Measurements from ENCODE around the gene ADAR. TPM values are rescaled to one million over a fixed set of nuclear protein-coding genes. Genes with fewer than 3 reads are reported as not detected.
A peak's percentile ranks its signal among the peaks of the same experiment; 100 is the strongest.

Gene ADAR
- total and polyA plus RNA-seq, 2 donors (not counting 3 experiments of a cell fraction or from before 2014, with no cell fraction given), result 88.2 to 141 TPM

DNA sequence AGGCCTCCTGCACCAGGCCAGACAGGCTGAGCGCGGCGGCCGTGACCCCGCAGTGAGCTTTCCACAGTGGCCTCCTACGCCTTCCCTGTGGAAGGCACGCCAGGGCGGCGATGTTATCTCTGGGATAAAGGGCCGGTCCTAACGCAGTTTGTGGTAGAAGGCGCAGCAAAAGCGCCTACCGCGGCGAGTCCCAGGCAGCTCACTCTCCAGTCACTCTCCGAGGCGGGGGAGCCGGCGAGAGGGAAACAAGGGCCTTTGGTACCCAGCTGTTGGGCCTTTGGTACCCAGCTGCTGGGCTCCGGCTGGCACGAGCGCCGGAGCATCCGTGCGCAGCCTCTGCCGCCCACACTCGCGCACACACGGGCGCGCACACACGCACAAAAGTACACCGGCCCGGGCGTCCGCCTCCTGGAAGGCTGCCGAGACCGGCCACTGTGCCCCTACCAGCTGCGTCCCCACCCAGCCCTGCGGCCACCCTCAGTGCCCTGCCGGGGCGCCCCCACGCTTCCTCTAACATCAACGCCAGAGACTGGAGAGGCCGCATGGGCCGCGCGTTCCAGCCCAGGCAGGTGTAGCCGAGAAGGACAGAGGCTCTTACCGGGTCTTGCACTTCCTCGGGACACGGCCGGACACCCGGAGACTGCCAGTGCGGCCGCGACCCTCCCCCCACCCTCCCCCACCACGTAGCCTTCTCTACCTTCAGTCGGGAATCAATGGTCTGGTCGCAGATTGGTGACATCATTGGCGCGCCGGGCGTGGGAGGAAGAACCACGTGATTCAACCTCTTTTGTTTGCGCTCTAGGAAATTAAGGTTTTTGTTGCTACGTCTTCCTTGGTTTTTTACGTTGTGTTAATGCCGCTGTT lies 19.5 kb upstream of the ADAR start:
- peaks cover 3 to 13% of the 10 kb centered on the region in 2 experiments for H3K27me3 ChIP-seq (ENCODE audit: control insufficient read depth in 2 of 2, insufficient read depth in 2 of 2, low read length in 2 of 2)
- peaks cover 0 to 4% of the 10 kb centered on the region in 2 experiments for H3K36me3 ChIP-seq (ENCODE audit: control insufficient read depth in 2 of 2, extremely low read depth in 1 of 2, insufficient read depth in 2 of 2, low read length in 2 of 2)
- peaks cover 50% of the 10 kb centered on the region for H3K79me2 ChIP-seq (ENCODE audit: control insufficient read depth, insufficient read depth, low read length)
- peak overlapping the region; percentile 86 for H3K27ac ChIP-seq (ENCODE audit: insufficient read depth, low read depth, low read length)
- no peaks in the 10 kb centered on the region for H3K9me1 ChIP-seq (replicated peaks; ENCODE audit: control insufficient read depth, extremely low read depth, insufficient read depth, low read length)
- H3K4me2 ChIP-seq (ENCODE audit: insufficient read depth, low read length), result peak overlapping the region; percentile 91
- intact Hi-C loops (cut with micrococcal nuclease) (loop anchor here (1.0 to 2.0 kb wide), 2 partner anchors 19 to 103 kb away; partner anchors contain the start of gene ADAR), dilution Hi-C loops (cut with MboI; ENCODE audit: extremely low pct_ligation_motif_present, low sequenced_read_pairs) (no loop called here)
- H4K20me1 ChIP-seq (replicated peaks; ENCODE audit: control insufficient read depth, extremely low read depth, insufficient read depth, low read length), result peaks cover 3% of the 10 kb centered on the region
- peak overlapping the region; percentile 72 to 99 (median 73) for H3K4me3 ChIP-seq (replicated peaks in 1 of 3; ENCODE audit: insufficient read depth in 1 of 3, low read depth in 1 of 3, low read length in 3 of 3)
- H3K9ac ChIP-seq (replicated peaks; ENCODE audit: extremely low read depth, insufficient read depth, low read length), result peak overlapping the region; percentile 84
- FAIRE-seq (peak; percentile 93), DNase-seq (ENCODE audit: low read depth, low spot score) (peak; percentile 89)
- BruUV-seq (replicated peaks), result no TSS peak
- TF ChIP-seq POLR2AphosphoS5 (IDR thresholded peaks at IDR 0.05; ENCODE audit: insufficient read depth, low read depth, low read length) (peak; percentile 56), MYC (IDR thresholded peaks at IDR 0.05; ENCODE audit: low read depth, low read length) (peak; percentile 79), JUN (IDR thresholded peaks at IDR 0.05; ENCODE audit: borderline replicate concordance, insufficient read depth, insufficient read length, low read depth) (no peak), GATA2 (IDR thresholded peaks at IDR 0.05; ENCODE audit: insufficient read depth, insufficient read length, low read depth, low read length) (peak; percentile 72), FOS (IDR thresholded peaks at IDR 0.05; ENCODE audit: borderline replicate concordance, insufficient read depth, low read length) (no peak)
- TF ChIP-seq, protein P1, sequence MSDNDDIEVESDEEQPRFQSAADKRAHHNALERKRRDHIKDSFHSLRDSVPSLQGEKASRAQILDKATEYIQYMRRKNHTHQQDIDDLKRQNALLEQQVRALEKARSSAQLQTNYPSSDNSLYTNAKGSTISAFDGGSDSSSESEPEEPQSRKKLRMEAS (IDR thresholded peaks at IDR 0.05; ENCODE audit: insufficient read depth, insufficient read length), result peak; percentile 88
- H2AFZ ChIP-seq (ENCODE audit: low read depth, low read length), result peak overlapping the region; percentile 94
- ChIA-PET CTCF (interaction anchor here (0.8 to 1.5 kb wide), 5 partner anchors 15 to 251 kb away, joined by 3 to 4 read pairs (median 3); no protein-coding TSS in a partner anchor), POLR2A (no interaction called here)
- no peaks in the 10 kb centered on the region for H3K9me3 ChIP-seq (replicated peaks; ENCODE audit: control insufficient read depth, insufficient read depth, low read length)
- peaks cover 7% of the 10 kb centered on the region for H3K4me1 ChIP-seq (ENCODE audit: control insufficient read depth, extremely low read depth, insufficient read depth, low read length)

Measured in endothelial cell of umbilical vein (primary cell).